ENCODE measurements around the gene TRAF3IP1.

GRCh38 chr2:238409341-238410199 lies 89.3 kb downstream of the TRAF3IP1 start:
- TF ChIP-seq FOXM1 (IDR thresholded peaks at IDR 0.05; ENCODE audit: borderline replicate concordance) = no peak
- TF ChIP-seq SUZ12 (IDR thresholded peaks at IDR 0.05) = no peak
- no peak for TF ChIP-seq FOXK2 (IDR thresholded peaks at IDR 0.05)
- TF ChIP-seq FOXA1 (IDR thresholded peaks at IDR 0.05) = no peak
- TF ChIP-seq BHLHE40 (IDR thresholded peaks at IDR 0.05; ENCODE audit: borderline replicate concordance) = no peak
- no peak for TF ChIP-seq ELF4 (IDR thresholded peaks at IDR 0.05)
- no peak for TF ChIP-seq SP1 (IDR thresholded peaks at IDR 0.05)
- no peak for TF ChIP-seq ARNT (IDR thresholded peaks at IDR 0.05)
- no peak for TF ChIP-seq HDGF (IDR thresholded peaks at IDR 0.05; ENCODE audit: borderline replicate concordance)
- no peak for TF ChIP-seq TARDBP (IDR thresholded peaks at IDR 0.05)
- no peak for TF ChIP-seq LEF1 (IDR thresholded peaks at IDR 0.05; ENCODE audit: borderline replicate concordance)
- TF ChIP-seq, protein P1, sequence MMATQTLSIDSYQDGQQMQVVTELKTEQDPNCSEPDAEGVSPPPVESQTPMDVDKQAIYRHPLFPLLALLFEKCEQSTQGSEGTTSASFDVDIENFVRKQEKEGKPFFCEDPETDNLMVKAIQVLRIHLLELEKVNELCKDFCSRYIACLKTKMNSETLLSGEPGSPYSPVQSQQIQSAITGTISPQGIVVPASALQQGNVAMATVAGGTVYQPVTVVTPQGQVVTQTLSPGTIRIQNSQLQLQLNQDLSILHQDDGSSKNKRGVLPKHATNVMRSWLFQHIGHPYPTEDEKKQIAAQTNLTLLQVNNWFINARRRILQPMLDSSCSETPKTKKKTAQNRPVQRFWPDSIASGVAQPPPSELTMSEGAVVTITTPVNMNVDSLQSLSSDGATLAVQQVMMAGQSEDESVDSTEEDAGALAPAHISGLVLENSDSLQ (IDR thresholded peaks at IDR 0.05) = no peak
